CD4-positive, alpha-beta T cell treated with Interleukin-15 for 1 hour (primary cell): ENCODE measurements around the gene MYRFL.
"Not testable (repeated sequence)": the region's sequence is repeated elsewhere in the genome, so short reads cannot be mapped to it uniquely, and the experiment has no call there.

Source experiments
- DNase-seq: peaks from one replicate; pipeline ENCODE4 v3.0.0-alpha.2; 2020

MYRFL gene

GRCh38 chr12:69824966-69825560, at the start of gene MYRFL:
Gene MYRFL, plus strand, starts transcription at chr12:69825227. Its CDS starts 291 bp downstream, at chr12:69825518.
- DNase-seq, result no peak

- DNase-seq, result no peak
Measured at GRCh38 chr12:69779928-69780327, 45.1 kb upstream of the MYRFL start.

GRCh38 chr12:69783365-69783764, 41.7 kb upstream of the MYRFL start:
- DNase-seq, result no peak

GRCh38 chr12:69789351-69789750, 35.7 kb upstream of the MYRFL start:
- DNase-seq, result no peak

GRCh38 chr12:69792533-69792932, 32.5 kb upstream of the MYRFL start:
- no peak for DNase-seq

- DNase-seq, result not testable (repeated sequence)
Measured at GRCh38 chr12:69807101-69807897, 17.7 kb upstream of the MYRFL start.

- no peak for DNase-seq
Measured at GRCh38 chr12:69810870-69811498, 14.0 kb upstream of the MYRFL start.

- DNase-seq, result no peak
Measured at GRCh38 chr12:69816082-69816481, 8.9 kb upstream of the MYRFL start.

- DNase-seq, result no peak
Measured at GRCh38 chr12:69821032-69821455, 4.0 kb upstream of the MYRFL start.

GRCh38 chr12:69821456-69822159, 3.4 kb upstream of the MYRFL start:
- no peak for DNase-seq

- no peak for DNase-seq
Measured at GRCh38 chr12:69822201-69822860, 2.7 kb upstream of the MYRFL start.

- DNase-seq, result no peak
Measured at GRCh38 chr12:69824028-69824427, 999 bp upstream of the MYRFL start.

GRCh38 chr12:69828897-69829296, 3.9 kb downstream of the MYRFL start:
- DNase-seq, result no peak

- no peak for DNase-seq
Measured at GRCh38 chr12:69833696-69834095, 8.7 kb downstream of the MYRFL start.

- DNase-seq, result no peak
Measured at GRCh38 chr12:69834147-69834546, 9.1 kb downstream of the MYRFL start.

- DNase-seq, result no peak
Measured at GRCh38 chr12:69834576-69834975, 9.5 kb downstream of the MYRFL start.

GRCh38 chr12:69835081-69835480, 10.1 kb downstream of the MYRFL start:
- no peak for DNase-seq

- DNase-seq, result no peak
Measured at GRCh38 chr12:69836015-69836414, 11.0 kb downstream of the MYRFL start.

GRCh38 chr12:69837191-69837590, 12.2 kb downstream of the MYRFL start:
- DNase-seq, result no peak

- DNase-seq, result no peak
Measured at GRCh38 chr12:69837657-69838415, 12.8 kb downstream of the MYRFL start.

- DNase-seq, result no peak
Measured at GRCh38 chr12:69840727-69841126, 15.7 kb downstream of the MYRFL start.

- DNase-seq, result no peak
Measured at GRCh38 chr12:69843608-69844007, 18.6 kb downstream of the MYRFL start.
